ENCODE results near the gene PCSK6.

DNA sequence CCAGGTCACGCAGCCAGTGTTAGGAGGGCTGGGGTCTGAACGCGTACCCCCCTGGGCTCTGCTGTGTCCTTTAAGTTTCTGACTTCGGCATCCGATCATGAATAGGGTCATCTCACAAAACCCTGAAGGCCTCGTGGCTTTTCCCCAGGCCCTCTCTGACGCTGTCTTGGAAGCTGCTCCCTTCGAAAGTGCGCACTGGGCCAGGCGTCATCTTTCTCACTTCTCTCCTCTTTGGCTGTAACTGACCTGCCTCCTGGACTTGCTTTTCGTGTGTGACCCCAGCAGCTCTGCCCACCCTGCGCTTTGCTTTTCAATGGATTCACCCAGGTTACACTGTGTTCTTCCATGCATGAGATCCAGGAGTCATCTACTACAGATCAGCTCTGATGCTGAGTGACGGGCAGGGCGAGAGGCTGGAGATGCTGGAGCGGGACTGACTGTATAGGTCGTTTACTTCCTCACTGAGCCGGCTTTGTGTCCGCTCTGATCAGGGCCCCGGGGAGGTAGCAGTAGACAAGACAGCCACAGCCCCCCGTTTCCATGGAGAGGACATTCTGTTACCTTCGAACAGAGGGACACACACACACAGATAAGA, 45.0 kb upstream of the PCSK6 start:
- TF ChIP-seq EP300 (IDR thresholded peaks at IDR 0.05; ENCODE audit: borderline replicate concordance in 1 of 2, low read depth in 2 of 2, low read length in 2 of 2), result no peak
- TF ChIP-seq POLR2A (IDR thresholded peaks at IDR 0.05; ENCODE audit: control extremely low read depth in 1 of 2, low read depth in 2 of 2, low read length in 2 of 2), result no peak
- no peak for TF ChIP-seq POLR2AphosphoS5 (IDR thresholded peaks at IDR 0.05; ENCODE audit: low read depth, low read length)
- TF ChIP-seq, protein P1, sequence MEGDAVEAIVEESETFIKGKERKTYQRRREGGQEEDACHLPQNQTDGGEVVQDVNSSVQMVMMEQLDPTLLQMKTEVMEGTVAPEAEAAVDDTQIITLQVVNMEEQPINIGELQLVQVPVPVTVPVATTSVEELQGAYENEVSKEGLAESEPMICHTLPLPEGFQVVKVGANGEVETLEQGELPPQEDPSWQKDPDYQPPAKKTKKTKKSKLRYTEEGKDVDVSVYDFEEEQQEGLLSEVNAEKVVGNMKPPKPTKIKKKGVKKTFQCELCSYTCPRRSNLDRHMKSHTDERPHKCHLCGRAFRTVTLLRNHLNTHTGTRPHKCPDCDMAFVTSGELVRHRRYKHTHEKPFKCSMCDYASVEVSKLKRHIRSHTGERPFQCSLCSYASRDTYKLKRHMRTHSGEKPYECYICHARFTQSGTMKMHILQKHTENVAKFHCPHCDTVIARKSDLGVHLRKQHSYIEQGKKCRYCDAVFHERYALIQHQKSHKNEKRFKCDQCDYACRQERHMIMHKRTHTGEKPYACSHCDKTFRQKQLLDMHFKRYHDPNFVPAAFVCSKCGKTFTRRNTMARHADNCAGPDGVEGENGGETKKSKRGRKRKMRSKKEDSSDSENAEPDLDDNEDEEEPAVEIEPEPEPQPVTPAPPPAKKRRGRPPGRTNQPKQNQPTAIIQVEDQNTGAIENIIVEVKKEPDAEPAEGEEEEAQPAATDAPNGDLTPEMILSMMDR (IDR thresholded peaks at IDR 0.05; ENCODE audit: control extremely low read depth in 1 of 3, insufficient read depth in 1 of 3, low read depth in 1 of 3, low read length in 3 of 3), result no peak
- no peak for TF ChIP-seq CHD2 (IDR thresholded peaks at IDR 0.05; ENCODE audit: low read length)
- TF ChIP-seq EZH2 (IDR thresholded peaks at IDR 0.05; ENCODE audit: low read depth, low read length, severe bottlenecking), result no peak
- TF ChIP-seq RFX5 (IDR thresholded peaks at IDR 0.05; ENCODE audit: borderline replicate concordance, low read depth, low read length), result no peak
- TF ChIP-seq TBP (IDR thresholded peaks at IDR 0.05; ENCODE audit: low read depth, low read length), result no peak
- no peak for TF ChIP-seq NRF1 (IDR thresholded peaks at IDR 0.05; ENCODE audit: low read depth, low read length)
- TF ChIP-seq ZNF274 (IDR thresholded peaks at IDR 0.05; ENCODE audit: borderline replicate concordance, extremely low read depth, low read length), result no peak
- TF ChIP-seq JUND (IDR thresholded peaks at IDR 0.05; ENCODE audit: low read length), result no peak
- TF ChIP-seq GTF2F1 (IDR thresholded peaks at IDR 0.05; ENCODE audit: borderline replicate concordance, low read depth, low read length), result no peak
- TF ChIP-seq EGR1 (IDR thresholded peaks at IDR 0.05; ENCODE audit: borderline replicate concordance, low read depth, low read length), result no peak
- TF ChIP-seq GABPA (IDR thresholded peaks at IDR 0.05; ENCODE audit: borderline replicate concordance, insufficient read depth, low read length), result no peak

Data from H1 (cell line).